ENCODE data around the gene ZNF107.

ZNF107 gene

GRCh38 chr7:64630496-64630895 lies 35.4 kb upstream of the ZNF107 start:
- Histone ChIP-seq H3K4me3 (ENCODE audit: low read length, poor library complexity, severe bottlenecking) (no peak overlapping the region), H3K9ac (ENCODE audit: low read depth, low read length, poor library complexity, severe bottlenecking) (no peak overlapping the region), H2AFZ (ENCODE audit: low read length) (no peak overlapping the region), H3F3A (ENCODE audit: low read depth) (no peaks in the 10 kb centered on the region), H3K36me3 (ENCODE audit: insufficient read depth, low read length) (no peaks in the 10 kb centered on the region), H4K20me1 (ENCODE audit: insufficient read depth, low read length, poor library complexity, severe bottlenecking) (no peaks in the 10 kb centered on the region), H3K79me2 (ENCODE audit: insufficient read depth, low read length) (no peaks in the 10 kb centered on the region), H3K9me3 (ENCODE audit: insufficient read depth, low read depth, low read length) (no peaks in the 10 kb centered on the region), H3K9me2 (replicated peaks; ENCODE audit: low read depth, low read length) (no peaks in the 10 kb centered on the region), H3K4me1 (ENCODE audit: insufficient read depth, low read length, poor library complexity, severe bottlenecking) (no peaks in the 10 kb centered on the region), H3K4me2 (ENCODE audit: low read depth, low read length, poor library complexity, severe bottlenecking) (no peak overlapping the region), H3K27me3 (ENCODE audit: insufficient read depth, low read length, poor library complexity, severe bottlenecking) (no peaks in the 10 kb centered on the region)
- TF ChIP-seq EZH2phosphoT487 (IDR thresholded peaks at IDR 0.05; ENCODE audit: borderline replicate concordance) (no peak), CTCF (conservative IDR thresholded peaks at IDR 0.05; ENCODE audit: low read length) (peak; percentile 64)

GRCh38 chr7:64632029-64632428 lies 33.9 kb upstream of the ZNF107 start:
- H3K4me3 ChIP-seq (ENCODE audit: low read length, poor library complexity, severe bottlenecking): no peak overlapping the region
- H3K9me3 ChIP-seq (ENCODE audit: insufficient read depth, low read depth, low read length): no peaks in the 10 kb centered on the region
- no peak overlapping the region for H2AFZ ChIP-seq (ENCODE audit: low read length)
- no peaks in the 10 kb centered on the region for H3K36me3 ChIP-seq (ENCODE audit: insufficient read depth, low read length)
- H3K79me2 ChIP-seq (ENCODE audit: insufficient read depth, low read length): no peaks in the 10 kb centered on the region
- H3K9ac ChIP-seq (ENCODE audit: low read depth, low read length, poor library complexity, severe bottlenecking): no peak overlapping the region
- H3K9me2 ChIP-seq (replicated peaks; ENCODE audit: low read depth, low read length): no peaks in the 10 kb centered on the region
- H3K4me1 ChIP-seq (ENCODE audit: insufficient read depth, low read length, poor library complexity, severe bottlenecking): no peaks in the 10 kb centered on the region
- no peak for TF ChIP-seq EZH2phosphoT487 (IDR thresholded peaks at IDR 0.05; ENCODE audit: borderline replicate concordance)
- no peak for TF ChIP-seq CTCF (conservative IDR thresholded peaks at IDR 0.05; ENCODE audit: low read length)
- no peak overlapping the region for H3K4me2 ChIP-seq (ENCODE audit: low read depth, low read length, poor library complexity, severe bottlenecking)
- H3F3A ChIP-seq (ENCODE audit: low read depth): no peaks in the 10 kb centered on the region
- no peaks in the 10 kb centered on the region for H3K27me3 ChIP-seq (ENCODE audit: insufficient read depth, low read length, poor library complexity, severe bottlenecking)
- no peaks in the 10 kb centered on the region for H4K20me1 ChIP-seq (ENCODE audit: insufficient read depth, low read length, poor library complexity, severe bottlenecking)

GRCh38 chr7:64633401-64633800 lies 32.5 kb upstream of the ZNF107 start:
- Histone ChIP-seq H3K36me3 (ENCODE audit: insufficient read depth, low read length) (no peaks in the 10 kb centered on the region), H3F3A (ENCODE audit: low read depth) (no peaks in the 10 kb centered on the region), H3K9me2 (replicated peaks; ENCODE audit: low read depth, low read length) (no peaks in the 10 kb centered on the region), H3K9ac (ENCODE audit: low read depth, low read length, poor library complexity, severe bottlenecking) (no peak overlapping the region), H4K20me1 (ENCODE audit: insufficient read depth, low read length, poor library complexity, severe bottlenecking) (no peaks in the 10 kb centered on the region), H2AFZ (ENCODE audit: low read length) (no peak overlapping the region), H3K9me3 (ENCODE audit: insufficient read depth, low read depth, low read length) (no peaks in the 10 kb centered on the region), H3K27me3 (ENCODE audit: insufficient read depth, low read length, poor library complexity, severe bottlenecking) (no peaks in the 10 kb centered on the region), H3K4me1 (ENCODE audit: insufficient read depth, low read length, poor library complexity, severe bottlenecking) (no peaks in the 10 kb centered on the region), H3K79me2 (ENCODE audit: insufficient read depth, low read length) (no peaks in the 10 kb centered on the region), H3K4me3 (ENCODE audit: low read length, poor library complexity, severe bottlenecking) (no peak overlapping the region), H3K4me2 (ENCODE audit: low read depth, low read length, poor library complexity, severe bottlenecking) (no peak overlapping the region)
- no peak for TF ChIP-seq EZH2phosphoT487 (IDR thresholded peaks at IDR 0.05; ENCODE audit: borderline replicate concordance)
- no peak for TF ChIP-seq CTCF (conservative IDR thresholded peaks at IDR 0.05; ENCODE audit: low read length)

Data from Loucy (cell line).